ENCODE data around the gene LY6G6C. TPM values are rescaled to one million over a fixed set of nuclear protein-coding genes. Genes with fewer than 3 reads are reported as not detected.
"Not testable (repeated sequence)": the region's sequence is repeated elsewhere in the genome, so short reads cannot be mapped to it uniquely, and the experiment has no call there.

The LY6G6C gene
- total RNA-seq, 1 donor = 0.54 TPM

DNA sequence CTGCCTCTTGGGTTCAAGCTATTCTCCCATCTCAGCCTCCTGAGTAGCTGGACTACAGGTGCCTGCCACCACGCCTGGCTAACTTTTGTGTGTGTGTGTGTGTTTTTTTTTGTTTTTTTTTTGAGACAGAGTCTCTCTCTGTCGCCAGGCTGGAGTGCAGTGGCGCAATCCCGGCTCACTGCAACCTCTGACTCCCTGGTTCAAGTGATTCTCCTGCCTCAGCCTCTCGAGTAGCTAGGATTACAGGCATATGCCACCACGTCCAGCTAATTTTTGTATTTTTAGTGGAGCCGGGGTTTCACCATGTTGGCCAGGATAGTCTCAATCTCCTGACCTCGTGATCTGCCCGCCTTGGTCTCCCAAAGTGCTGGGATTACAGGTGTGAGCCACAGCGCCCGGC, 12.4 kb downstream of the LY6G6C start:
- not testable (repeated sequence) for DNase-seq (ENCODE audit: low read depth in 2 of 3, low spot score in 2 of 3)

DNA sequence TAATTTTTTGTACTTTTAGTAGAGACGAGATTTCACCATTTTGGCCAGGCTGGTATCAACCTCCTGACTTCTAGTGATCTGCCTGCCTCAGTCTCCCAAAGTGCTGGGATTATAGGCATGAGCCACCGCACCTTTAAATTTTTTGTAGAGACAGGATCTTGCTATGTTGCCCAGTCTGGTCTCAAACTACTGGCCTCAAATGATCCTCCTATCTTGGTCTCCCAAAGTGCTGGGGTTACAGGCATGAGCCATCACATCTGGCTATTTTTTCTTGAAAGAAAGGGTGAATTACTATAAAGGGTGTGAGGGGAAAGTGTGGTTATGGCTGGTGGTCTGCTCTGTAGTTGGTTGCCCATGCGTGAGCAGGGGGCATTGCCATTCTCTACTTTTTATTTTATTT, 13.3 kb downstream of the LY6G6C start:
- no peak for DNase-seq (ENCODE audit: low read depth in 2 of 3, low spot score in 2 of 3)

DNA sequence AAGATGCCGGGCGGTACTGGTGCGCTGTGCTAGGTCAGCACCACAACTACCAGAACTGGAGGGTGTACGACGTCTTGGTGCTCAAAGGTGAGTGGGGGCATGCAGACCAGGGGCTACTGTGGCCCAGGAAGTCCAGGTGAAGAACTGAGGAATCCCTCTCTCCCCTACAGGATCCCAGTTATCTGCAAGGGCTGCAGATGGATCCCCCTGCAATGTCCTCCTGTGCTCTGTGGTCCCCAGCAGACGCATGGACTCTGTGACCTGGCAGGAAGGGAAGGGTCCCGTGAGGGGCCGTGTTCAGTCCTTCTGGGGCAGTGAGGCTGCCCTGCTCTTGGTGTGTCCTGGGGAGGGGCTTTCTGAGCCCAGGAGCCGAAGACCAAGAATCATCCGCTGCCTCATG, 13.8 kb downstream of the LY6G6C start:
- DNase-seq (ENCODE audit: low read depth in 2 of 3, low spot score in 2 of 3) = no peak

DNA sequence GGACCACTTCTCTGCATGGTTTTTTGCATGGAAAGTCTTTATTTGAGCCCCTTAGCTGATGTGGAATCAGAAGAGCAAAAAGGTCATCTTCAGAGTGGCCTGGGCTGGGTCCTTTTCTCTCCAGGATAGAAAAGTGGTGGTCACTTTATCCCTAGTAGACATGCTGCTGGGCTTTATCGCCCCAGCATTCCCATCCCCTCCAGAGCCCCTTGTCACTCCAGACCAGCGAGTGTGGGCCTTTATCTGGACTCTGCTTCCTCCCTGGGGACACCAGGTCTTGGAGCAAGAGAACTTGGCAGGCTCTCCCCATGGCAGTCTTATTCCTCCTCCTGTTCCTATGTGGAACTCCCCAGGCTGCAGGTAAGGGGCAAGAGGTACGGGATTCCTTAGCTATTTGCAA, 14.9 kb downstream of the LY6G6C start, which contains the start of gene LY6G6F:
Gene LY6G6F, plus strand, starts transcription at position 268 of the 400 bp plus-strand sequence. Its CDS starts 41 bp downstream, at position 309.
- DNase-seq (ENCODE audit: low read depth in 2 of 3, low spot score in 2 of 3) = no peak

DNA sequence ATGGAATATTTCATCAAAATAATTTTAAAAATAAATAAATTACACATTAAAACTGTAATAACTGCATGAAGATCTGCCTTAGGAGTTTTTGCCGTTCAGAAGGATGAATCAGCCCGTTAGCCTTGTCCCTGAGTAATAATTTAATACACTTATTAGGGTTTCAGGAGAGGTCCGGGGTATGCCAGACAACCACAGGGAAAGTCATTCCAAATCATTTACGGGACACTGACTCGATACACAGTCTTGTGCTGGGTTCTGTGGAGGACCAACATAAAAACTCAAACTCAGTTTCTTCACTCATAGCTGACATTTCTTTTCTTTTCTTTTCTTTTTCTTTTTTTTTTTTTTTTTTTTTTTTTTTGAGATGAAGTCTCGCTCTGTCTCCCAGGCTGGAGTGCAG, 15.6 kb downstream of the LY6G6C start:
- DNase-seq (ENCODE audit: low read depth in 2 of 3, low spot score in 2 of 3) = no peak

DNA sequence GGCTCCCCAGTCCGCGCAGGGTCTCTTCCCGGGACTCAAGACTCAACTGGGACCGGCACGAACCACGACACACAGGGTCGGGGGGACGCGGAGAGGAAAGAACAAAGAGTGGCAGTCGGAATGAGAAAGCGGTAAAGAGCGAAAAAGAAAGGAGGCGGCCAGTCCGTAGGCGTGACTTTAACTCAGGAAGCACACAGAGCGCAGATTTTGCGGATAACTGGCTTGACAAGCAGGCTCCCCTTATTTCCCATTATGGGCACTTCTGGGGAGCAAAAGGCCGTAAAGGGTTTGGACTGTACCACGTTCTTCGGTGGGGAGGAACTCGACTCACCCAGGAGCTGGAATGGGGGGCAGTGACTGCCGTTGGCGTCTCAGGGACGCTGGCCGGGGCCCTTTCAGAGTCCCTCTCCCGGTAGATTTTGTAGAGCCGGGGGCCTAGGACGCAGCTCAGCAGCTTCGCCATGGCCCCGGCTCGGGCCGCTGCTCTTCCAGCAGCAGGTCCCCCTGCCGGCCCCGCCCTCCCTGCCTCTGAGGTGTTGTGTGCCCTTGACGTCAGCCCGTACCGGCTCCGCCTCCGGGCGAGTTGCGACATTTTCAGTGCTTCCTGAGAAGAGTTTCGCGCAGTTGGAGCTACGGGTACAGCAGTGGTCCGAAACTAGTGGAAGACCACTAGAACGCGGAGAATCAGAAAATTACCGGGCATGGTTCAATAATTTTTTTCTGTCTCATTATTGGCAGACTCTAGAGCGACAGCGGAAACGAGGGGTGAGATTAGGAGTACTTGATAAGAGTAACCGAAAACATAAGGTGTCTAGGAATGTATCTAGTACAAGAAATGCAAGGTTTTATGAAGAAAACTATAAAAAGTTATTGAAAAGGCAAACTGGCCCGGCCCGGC, 18.5 kb downstream of the LY6G6C start, which contains the start of gene ABHD16A:
Gene ABHD16A, minus strand, starts transcription at position 506 of the 898 bp plus-strand sequence. Its CDS starts 43 bp downstream, at position 463.
- DNase-seq (ENCODE audit: low read depth in 2 of 3, low spot score in 2 of 3) = peak; percentile 88 to 99 (median 98)

DNA sequence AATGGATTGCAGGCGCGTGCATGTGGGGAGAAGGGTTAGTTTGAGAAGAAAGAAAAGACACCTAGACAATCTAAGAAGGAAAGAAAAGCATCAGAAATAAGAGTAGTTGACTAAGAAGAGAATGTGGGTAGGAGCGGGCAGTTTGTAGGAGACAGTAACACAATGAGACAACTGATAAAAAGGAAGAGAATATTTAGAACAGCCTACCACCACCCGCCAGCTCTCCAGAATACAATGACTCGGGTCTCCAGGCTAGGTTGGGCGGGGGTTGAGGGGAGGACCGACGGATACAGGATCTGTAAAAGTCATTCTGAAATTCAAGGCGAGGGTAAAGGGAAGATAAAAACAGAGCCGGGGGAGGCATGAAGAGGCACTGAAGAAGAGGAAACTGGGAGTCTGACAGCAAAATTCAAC, 19.1 kb downstream of the LY6G6C start:
- DNase-seq (ENCODE audit: low read depth in 2 of 3, low spot score in 2 of 3) = peak in 1 of 3 donors; percentile 52

DNA sequence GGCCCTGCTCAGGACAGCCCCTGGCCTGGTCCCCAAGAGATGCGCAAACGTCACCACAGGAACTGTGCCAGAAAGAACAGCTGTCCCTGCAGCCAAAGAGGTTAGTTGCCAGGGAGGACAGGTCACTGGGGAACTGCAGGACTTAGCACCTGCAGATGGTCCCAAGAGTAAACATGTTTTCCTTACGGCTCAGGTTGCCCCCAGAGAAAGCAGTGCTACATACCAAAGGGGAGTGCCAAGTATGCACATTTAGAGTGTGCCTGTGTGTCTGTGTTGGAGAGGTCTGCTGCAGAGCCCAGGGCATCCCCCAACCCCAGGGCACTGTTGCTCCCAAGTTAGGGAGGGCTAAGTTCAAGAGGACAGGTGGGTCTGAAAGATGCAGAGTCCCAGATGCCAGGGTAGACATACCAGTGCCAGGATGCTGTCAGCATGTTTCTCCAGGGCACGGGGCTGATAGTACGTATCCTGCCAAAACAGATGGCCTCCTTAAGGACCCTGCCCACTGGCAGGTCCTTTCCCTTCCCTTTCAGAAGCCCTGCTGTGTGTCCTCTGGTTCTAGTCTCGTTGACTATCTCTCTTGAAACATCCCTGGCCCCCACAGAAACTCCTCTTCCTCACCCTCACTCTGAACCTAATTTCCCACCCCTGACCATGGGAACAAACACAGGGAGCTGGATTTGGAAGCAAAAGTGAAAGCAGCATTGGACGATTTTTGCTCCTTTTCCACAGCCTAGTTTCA, 19.7 kb downstream of the LY6G6C start:
- no peak for DNase-seq (ENCODE audit: low read depth in 2 of 3, low spot score in 2 of 3)

DNA sequence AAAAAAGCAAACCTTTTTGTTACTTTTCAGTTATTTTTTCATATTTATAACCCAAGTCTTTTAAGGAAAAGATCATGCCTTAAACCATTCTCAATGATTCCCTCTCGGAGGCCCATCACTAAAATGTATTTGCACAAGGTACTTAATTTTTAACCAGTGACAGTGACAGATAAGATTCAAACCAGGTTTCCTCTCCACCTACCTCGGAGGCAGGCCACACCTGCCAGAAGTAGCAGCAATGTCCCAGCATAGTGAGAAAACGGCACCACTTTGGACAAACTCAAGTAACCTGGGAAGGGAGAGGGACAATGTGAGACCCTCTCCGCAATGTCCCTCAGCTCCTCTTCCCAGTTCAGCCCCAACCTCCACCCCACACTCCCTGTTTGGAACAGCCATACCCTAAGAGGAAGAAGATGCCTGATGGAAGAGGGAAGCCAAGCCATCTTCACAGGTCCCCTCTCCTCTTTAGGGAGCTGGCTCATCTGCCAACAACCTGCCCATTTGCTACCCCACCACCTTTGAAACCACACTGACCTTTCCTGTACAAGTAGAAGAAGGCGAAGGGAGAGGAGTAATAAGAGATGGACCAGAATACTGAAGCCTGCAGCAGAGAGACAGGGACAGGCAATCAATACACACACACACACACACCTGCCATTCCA, 20.7 kb downstream of the LY6G6C start:
- no peak for DNase-seq (ENCODE audit: low read depth in 2 of 3, low spot score in 2 of 3)

DNA sequence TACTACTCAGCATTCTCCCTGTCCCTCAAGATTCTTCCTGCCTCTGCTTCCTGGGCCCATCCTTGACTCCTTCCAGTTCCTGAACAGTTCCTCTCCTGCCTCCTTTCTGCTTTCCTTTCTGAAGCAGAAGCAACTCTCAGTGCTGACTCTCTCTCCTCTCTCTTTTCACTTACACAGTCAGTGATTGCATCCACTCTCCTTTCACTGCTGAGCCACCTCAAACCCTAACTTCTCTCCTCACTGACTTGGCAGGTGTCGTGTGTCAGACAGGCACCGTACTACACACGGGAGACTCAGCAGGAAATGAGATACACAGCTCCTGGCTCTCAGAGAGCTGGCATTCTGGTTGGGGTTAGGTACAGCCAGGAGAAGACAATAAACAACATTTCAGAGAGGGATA, 24.0 kb downstream of the LY6G6C start:
- DNase-seq (ENCODE audit: low read depth in 2 of 3, low spot score in 2 of 3) = no peak

DNA sequence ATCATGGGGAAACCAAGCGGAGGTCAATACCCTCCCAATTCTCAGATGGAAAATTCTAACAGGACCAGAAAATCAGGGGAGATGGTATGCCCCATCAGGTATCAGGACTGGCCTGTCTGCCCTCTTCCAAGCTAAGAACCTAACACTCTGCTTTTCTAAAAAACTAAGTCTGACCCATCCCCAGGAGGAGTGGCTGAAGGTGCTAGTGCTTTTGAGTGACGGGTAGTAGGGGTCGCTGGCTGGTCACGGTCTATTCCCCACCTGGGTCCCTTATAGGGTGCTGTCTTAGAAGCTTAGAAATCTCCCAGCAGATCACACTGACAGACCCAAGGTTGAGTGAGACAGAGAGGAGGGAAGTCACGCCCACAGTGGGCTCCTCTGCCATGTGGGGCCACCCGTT, 28.0 kb downstream of the LY6G6C start:
- DNase-seq (ENCODE audit: low read depth in 2 of 3, low spot score in 2 of 3) = no peak

DNA sequence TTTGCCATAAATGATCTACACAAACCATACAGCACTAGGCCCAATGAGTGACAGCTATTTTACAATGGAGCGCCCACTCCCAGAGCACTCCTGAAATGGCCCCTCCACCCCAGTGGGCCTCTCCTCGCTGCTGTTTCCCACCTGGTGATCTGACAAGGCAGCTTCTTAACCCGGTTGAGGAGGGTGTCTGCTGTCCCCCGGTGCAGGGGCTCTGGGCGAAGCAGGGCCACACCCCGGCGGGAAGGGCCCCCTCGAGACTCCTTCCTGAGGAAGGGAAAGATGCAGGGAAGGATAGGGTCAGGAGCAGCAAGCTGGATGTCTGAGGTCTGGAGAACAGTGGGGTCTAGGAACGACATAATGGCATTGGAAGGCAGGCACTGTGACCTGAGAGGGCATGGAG, 28.7 kb downstream of the LY6G6C start:
- DNase-seq (ENCODE audit: low read depth in 2 of 3, low spot score in 2 of 3) = no peak

DNA sequence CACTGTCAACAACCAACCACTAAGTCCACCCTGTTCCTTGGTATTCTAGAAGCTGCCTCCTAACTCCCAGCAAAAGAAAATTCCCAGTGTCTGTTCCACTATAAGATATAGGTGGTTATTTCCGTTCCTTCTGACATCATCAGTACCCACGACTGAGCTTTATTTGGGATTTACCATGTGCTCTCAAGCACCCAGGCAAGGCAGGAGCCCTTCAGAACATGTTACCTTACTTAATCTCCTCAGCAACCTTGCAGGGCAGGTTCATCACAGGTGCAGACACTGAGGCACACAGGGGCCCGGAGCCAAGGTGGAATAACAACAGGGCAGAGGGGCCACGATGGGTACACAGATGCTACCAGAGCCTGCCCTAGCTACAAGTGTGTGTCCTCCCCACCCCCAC, 29.2 kb downstream of the LY6G6C start:
- no peak for DNase-seq (ENCODE audit: low read depth in 2 of 3, low spot score in 2 of 3)

DNA sequence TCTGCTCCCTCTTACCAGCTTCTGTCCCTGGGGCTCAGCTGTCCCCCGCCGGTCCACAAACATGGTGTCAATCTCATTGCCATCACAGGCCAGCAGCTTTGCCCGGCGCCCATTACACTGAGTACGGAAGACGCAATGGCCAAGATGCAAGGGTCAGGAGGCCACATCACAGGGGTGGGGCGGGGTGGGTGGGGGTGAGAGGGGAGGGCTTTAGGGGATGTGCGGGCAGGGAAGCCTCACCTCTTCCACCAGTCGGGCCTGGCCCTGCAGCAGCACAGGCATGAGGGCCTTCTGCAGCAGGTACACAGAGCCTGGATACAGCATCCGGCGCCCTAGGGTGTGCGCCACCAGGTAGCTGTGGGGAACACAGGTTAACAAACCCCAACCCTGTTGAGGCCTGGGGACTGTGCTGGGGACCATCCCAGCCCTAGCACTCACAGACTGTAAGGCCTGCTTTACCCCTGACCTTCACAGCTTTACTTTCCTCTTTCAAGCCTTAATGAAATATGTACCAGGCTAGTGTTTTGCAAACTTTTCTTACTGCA, 29.9 kb downstream of the LY6G6C start:
- no peak for DNase-seq (ENCODE audit: low read depth in 2 of 3, low spot score in 2 of 3)

DNA sequence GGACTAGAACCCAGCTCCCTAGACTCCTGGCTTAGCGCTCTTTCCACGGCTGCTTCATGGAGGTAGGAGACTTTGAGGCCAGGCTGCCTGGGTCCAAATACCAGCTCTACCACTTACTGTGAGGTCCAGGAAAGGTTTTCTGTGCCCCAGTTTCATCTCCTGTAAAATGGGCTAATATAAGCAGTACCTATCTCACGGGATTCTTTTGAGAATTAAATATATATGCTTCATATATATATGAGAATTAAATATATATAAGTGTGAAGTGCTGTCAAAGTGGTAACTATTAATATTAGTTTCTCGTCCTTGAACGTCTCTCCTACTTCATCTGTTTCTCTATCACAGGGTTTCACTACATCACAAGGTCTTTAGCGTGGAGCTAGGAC, 30.5 kb downstream of the LY6G6C start:
- no peak for DNase-seq (ENCODE audit: low read depth in 2 of 3, low spot score in 2 of 3)

DNA sequence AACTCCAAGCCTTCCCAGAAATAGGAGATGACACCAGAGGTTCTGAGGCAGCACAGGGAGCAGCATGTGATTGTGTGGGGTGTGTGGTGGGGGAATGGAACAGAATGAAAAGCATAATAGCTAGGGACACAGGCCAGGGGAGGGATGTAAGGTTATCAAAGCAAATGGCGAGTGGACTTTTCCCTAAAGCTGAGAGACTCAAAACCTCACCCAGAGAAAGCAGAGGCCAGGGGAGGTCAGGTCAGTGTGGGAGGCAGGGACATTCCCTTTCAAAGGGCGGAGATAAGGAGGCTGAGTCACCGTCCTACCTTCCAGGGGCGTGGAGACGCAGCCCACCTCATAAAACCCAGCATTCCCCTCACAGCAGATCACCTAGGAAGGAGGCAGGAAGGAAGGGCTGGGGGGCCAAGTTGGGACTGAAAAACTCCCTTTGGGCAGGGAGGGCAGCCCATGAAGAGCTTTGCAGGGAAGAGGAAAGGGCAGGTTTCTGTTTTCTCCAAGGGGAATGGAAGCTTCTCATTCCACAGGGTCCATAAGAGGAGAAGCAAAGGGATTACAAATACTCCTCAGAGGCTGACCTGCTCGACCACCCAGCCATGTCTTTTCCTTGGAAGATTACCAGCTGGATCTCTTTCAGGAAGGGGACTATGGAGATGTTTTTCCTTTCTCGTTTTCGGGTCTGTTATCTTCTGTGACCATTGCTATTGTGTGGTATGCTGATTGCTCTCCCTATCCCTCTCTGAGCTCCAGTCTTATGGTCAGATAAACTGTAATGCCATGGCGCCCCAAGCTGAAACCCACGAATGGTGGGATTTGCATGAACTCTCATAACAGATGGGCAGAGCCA, 31.1 kb downstream of the LY6G6C start:
- no peak for DNase-seq (ENCODE audit: low read depth in 2 of 3, low spot score in 2 of 3)

DNA sequence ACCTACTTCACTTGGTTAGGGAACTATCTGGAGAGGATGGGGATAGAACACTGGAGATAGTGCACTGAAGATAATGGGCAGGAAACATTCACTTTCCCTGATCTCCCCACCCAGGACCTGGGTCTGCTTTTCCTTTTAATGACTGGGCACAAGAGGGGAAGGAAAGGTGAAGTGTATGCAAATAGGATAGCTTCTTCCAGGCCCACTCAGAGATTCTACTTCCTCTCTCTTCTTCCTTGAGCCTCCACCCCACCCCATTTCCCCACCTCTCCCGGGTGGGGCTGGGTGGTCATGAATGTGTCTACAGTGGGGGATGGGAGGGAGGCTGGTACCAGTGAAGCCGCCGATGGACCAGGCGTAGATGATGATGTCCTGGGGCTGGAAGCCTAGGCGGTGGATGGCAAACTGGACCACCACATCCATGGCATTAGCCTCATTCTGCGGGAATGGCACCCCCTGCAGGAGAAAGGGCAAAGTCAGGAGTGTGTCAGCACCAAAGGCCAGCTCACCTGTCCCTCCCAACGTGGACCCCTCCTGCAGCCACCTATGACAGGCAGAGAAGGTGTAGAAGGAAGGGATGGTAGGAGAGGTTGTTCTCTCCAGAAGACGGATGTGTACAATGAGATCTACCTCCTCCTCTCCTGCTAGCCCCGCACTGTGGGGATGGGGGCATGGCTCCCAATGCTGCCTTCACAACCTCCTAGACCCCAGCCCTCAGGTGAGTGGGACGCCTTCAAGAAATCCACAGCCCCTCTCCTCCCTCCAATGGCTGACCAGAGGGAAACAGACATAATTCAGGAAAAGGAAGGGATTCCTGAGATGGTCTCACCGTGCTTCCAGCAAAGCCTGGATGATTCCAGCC, 32.1 kb downstream of the LY6G6C start:
- peak in 1 of 3 donors; percentile 33 for DNase-seq (ENCODE audit: low read depth in 2 of 3, low spot score in 2 of 3)

DNA sequence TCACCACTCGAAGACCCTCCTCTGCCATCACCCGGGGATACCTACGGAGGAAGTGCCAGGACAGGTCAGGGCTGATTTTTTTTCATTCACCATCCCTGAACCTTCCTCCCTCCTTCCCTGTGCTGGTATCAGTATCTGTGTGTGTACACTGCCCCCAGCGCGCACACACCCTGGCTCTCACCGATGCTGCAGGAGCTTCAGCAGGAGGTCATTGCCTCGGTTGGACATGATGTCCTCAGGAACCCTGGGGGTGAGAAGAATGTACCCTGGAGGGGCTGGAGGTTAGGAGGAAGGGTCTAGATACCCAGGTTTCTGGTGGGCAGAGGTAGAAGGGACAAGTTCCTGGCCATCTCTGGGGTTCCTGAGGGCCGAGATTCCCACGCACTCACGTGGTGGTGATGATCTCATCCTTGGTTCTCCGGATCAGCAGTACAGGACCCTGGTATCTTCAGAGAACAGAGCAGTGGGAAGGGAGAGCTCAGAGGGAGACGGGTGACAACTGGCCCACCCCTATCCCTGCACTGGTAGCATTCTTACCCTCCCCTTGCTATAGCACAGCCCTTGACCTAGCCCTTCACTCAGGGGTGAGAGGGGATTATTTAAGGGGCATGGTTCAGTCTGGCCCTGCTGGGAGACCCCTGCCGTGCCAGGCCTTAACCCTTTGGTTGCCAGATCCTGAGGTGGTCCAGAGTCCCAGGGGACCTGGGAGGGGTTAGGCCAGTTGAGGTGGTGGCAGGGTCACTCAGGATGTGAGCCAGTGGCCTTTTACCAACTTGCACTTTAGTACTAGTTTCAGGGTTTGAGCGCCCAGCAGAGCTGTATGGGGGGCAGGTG, 33.5 kb downstream of the LY6G6C start:
- DNase-seq (ENCODE audit: low read depth in 2 of 3, low spot score in 2 of 3) = no peak

Measured in hematopoietic multipotent progenitor cell (in vitro differentiated cells).